Measurements from ENCODE around the gene MUC6. TPM values are rescaled to one million over a fixed set of nuclear protein-coding genes. Genes with fewer than 3 reads are reported as not detected.
A peak's percentile ranks its signal among the peaks of the same experiment; 100 is the strongest.

MUC6 gene
- polyA plus RNA-seq, 1 of the 3 experiments (the other 2 are of a cell fraction), result not detected

DNA sequence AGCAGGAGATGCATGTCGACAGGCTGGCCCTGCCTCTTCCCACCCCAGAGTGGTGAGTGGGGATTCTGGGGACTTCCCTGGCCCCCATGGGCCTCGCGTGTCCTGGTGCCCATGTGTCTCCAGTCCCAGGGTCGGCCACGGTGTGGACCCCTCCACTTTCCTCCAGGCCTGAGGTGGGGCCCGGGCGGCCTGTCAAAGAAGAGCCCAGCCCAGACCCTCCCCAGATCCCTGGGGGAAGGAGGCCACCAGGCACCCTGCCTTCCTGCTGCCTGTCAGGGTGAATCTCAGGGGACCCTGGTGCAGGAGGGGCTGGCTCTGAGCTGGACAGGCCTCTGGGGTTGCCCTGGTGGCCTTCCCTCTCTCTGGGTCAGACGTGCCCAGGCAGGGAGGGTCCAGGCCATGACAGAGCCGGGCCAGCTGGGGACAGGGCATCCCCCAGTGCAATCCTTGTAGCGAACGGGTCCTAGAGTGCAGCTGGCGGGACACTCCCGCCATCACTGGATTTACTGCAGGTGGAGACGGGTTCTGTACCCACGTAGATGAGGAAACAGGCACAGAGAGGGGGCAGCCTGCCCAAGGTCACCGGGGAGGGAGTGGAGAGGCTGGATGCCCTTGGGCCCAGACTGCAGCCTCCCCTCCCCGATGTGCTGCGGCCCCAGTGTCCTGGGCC lies 13.5 kb upstream of the MUC6 start:
- no peaks in the 10 kb centered on the region; the same call in 1 of the 2 replicates for H3K27me3 ChIP-seq (ENCODE audit: insufficient read depth)
- no peaks in the 10 kb centered on the region for H3F3A ChIP-seq (replicated peaks; ENCODE audit: insufficient read depth)
- ChIA-PET POLR2A (no interaction called here), CTCF (interaction anchor here (0.6 to 3.2 kb wide), 30 partner anchors 8 to 216 kb away, joined by 3 to 70 read pairs (median 5); partner anchors contain the start of genes AP2A2, MUC6, POLR2L and TSPAN4)
- WGBS (ENCODE audit: low lambda C conversion rate), result 66% methylated on average over 6 of the region's 18 CpGs
- DNase-seq, result peak; percentile 34
- H3K27ac ChIP-seq (ENCODE audit: low read depth in 2 of 2, low read length in 1 of 2), result no peak overlapping the region
- no peaks in the 10 kb centered on the region for H3K9me2 ChIP-seq
- no peak overlapping the region for H3K4me3 ChIP-seq (ENCODE audit: low read depth in 2 of 2, low read length in 1 of 2)
- H3K79me2 ChIP-seq (ENCODE audit: insufficient read depth), result no peaks in the 10 kb centered on the region
- no peak overlapping the region for H3K9ac ChIP-seq
- TF ChIP-seq CHD2 (IDR thresholded peaks at IDR 0.05; ENCODE audit: low read length, partially characterized antibody) (no peak), SMC3 (IDR thresholded peaks at IDR 0.05; ENCODE audit: low read depth, low read length) (no peak), CTCF (IDR thresholded peaks at IDR 0.05) (no peak), POLR2AphosphoS5 (IDR thresholded peaks at IDR 0.05; ENCODE audit: low read depth, low read length) (no peak)
- TF ChIP-seq, protein P1, sequence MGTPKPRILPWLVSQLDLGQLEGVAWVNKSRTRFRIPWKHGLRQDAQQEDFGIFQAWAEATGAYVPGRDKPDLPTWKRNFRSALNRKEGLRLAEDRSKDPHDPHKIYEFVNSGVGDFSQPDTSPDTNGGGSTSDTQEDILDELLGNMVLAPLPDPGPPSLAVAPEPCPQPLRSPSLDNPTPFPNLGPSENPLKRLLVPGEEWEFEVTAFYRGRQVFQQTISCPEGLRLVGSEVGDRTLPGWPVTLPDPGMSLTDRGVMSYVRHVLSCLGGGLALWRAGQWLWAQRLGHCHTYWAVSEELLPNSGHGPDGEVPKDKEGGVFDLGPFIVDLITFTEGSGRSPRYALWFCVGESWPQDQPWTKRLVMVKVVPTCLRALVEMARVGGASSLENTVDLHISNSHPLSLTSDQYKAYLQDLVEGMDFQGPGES (IDR thresholded peaks at IDR 0.05; ENCODE audit: low read depth, low read length), result no peak
- H3K36me3 ChIP-seq (replicated peaks in 1 of 2; ENCODE audit: control insufficient read depth in 1 of 2, insufficient read depth in 2 of 2, low read length in 1 of 2), result no peaks in the 10 kb centered on the region
- no peaks in the 10 kb centered on the region for H3K9me3 ChIP-seq
- peaks cover 0 to 22% of the 10 kb centered on the region in 2 experiments; a peak in 1 of 4 replicates for H3K4me1 ChIP-seq (ENCODE audit: control insufficient read depth in 1 of 2, insufficient read depth in 2 of 2, low read depth in 1 of 2, low read length in 1 of 2)
- H3K4me2 ChIP-seq, result no peak overlapping the region
- H4K20me1 ChIP-seq (ENCODE audit: insufficient read depth), result no peaks in the 10 kb centered on the region
- H2AFZ ChIP-seq (ENCODE audit: low read depth), result no peak overlapping the region

GRCh38 chr11:1049431-1049891 lies 12.9 kb upstream of the MUC6 start:
- H3K4me2 ChIP-seq, result no peak overlapping the region
- no peaks in the 10 kb centered on the region for H3K36me3 ChIP-seq (replicated peaks in 1 of 2; ENCODE audit: control insufficient read depth in 1 of 2, insufficient read depth in 2 of 2, low read length in 1 of 2)
- ChIA-PET POLR2A (no interaction called here), CTCF (interaction anchor here (0.7 to 3.2 kb wide), 11 partner anchors 8 to 204 kb away, joined by 3 to 70 read pairs (median 21); partner anchors contain the start of genes AP2A2, MUC6, POLR2L and TSPAN4)
- H3K27me3 ChIP-seq (ENCODE audit: insufficient read depth), result no peaks in the 10 kb centered on the region; the same call in 1 of the 2 replicates
- H3F3A ChIP-seq (replicated peaks; ENCODE audit: insufficient read depth), result no peaks in the 10 kb centered on the region
- H3K79me2 ChIP-seq (ENCODE audit: insufficient read depth), result no peaks in the 10 kb centered on the region
- no peak overlapping the region for H3K9ac ChIP-seq
- no peaks in the 10 kb centered on the region for H3K9me3 ChIP-seq
- no peaks in the 10 kb centered on the region for H4K20me1 ChIP-seq (ENCODE audit: insufficient read depth)
- 92% methylated on average over 5 of the region's 13 CpGs for WGBS (ENCODE audit: low lambda C conversion rate)
- H2AFZ ChIP-seq (ENCODE audit: low read depth), result no peak overlapping the region
- no peak overlapping the region for H3K27ac ChIP-seq (ENCODE audit: low read depth in 2 of 2, low read length in 1 of 2)
- H3K4me1 ChIP-seq (ENCODE audit: control insufficient read depth in 1 of 2, insufficient read depth in 2 of 2, low read depth in 1 of 2, low read length in 1 of 2), result peaks cover 0 to 18% of the 10 kb centered on the region in 2 experiments; a peak in 1 of 4 replicates
- H3K4me3 ChIP-seq (ENCODE audit: low read depth in 2 of 2, low read length in 1 of 2), result no peak overlapping the region
- H3K9me2 ChIP-seq, result no peaks in the 10 kb centered on the region
- no peak for DNase-seq
- TF ChIP-seq EZH2phosphoT487 (IDR thresholded peaks at IDR 0.05; ENCODE audit: borderline replicate concordance, low read depth) (no peak), REST (IDR thresholded peaks at IDR 0.05; ENCODE audit: low read depth, low read length) (no peak), FOXJ3 (CRISPR knock-in tag; IDR thresholded peaks at IDR 0.05) (no peak), EP300 (IDR thresholded peaks at IDR 0.05; ENCODE audit: borderline replicate concordance in 1 of 2, low read depth in 1 of 2, low read length in 1 of 2) (no peak), TCF12 (IDR thresholded peaks at IDR 0.05) (no peak), RAD21 (IDR thresholded peaks at IDR 0.05; ENCODE audit: low read length) (no peak), NRF1 (IDR thresholded peaks at IDR 0.05; ENCODE audit: low read depth, low read length) (no peak), RXRA (IDR thresholded peaks at IDR 0.05; ENCODE audit: borderline replicate concordance, low read depth) (no peak), GATA2 (CRISPR knock-in tag; IDR thresholded peaks at IDR 0.05) (no peak), USF1 (IDR thresholded peaks at IDR 0.05; ENCODE audit: borderline replicate concordance, low read depth) (no peak)

Measured in SK-N-SH (cell line).